ENCODE measurements around the gene PCNX2. TPM values are rescaled to one million over a fixed set of nuclear protein-coding genes. Genes with fewer than 3 reads are reported as not detected.

PCNX2 gene
- total RNA-seq, 2 donors from 2014 or later: 8.1 to 9.0 TPM

DNA sequence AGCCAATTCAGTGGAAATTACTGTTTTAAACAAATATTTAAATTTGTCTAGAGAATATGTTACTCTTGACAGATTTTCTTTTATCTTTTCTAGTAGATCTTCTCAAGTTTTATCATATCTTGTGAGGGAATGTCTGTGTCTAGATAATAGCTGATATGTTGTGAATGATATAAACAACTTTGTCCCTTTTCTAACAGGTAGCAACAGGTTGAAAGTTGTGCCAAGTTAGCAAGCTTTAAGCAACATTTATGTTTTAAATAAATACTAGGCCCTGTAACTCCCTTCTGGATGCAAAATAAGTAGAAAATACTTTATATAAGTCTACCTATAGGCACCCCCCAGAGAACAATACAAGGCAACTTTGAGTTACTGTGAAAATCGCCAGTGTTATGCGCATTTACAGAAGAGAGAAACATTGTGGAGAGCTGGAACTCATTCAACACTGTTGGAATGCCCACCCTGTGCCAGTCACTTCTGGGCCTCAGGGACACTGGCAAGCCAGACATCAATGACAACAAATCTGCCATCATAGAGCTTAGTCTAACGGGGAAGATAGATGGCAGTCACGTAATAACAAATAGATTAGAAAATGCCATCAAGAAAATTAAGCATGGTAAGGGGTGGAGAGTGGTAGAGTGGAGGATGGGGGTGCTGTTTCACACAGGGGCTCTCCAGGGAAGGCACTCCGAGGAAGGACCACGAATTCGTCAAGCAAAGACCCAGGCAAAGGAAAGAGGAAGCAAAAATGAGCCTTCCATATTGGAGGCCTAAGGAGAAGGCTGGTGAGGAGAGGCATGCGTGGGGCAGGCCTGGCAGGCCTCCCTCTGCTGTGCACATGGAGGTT is 36.4 kb upstream of the PCNX2 start:
- Histone ChIP-seq H3K4me3 (no peak overlapping the region), H3K9me3 (no peaks in the 10 kb centered on the region), H3K27ac (no peak overlapping the region), H3K36me3 (no peaks in the 10 kb centered on the region), H3K27me3 (no peaks in the 10 kb centered on the region), H3K4me1 (peaks cover 0 to 18% of the 10 kb centered on the region in 2 donors)
- DNase-seq (ENCODE audit: low spot score): no peak
- TF ChIP-seq, protein P1, sequence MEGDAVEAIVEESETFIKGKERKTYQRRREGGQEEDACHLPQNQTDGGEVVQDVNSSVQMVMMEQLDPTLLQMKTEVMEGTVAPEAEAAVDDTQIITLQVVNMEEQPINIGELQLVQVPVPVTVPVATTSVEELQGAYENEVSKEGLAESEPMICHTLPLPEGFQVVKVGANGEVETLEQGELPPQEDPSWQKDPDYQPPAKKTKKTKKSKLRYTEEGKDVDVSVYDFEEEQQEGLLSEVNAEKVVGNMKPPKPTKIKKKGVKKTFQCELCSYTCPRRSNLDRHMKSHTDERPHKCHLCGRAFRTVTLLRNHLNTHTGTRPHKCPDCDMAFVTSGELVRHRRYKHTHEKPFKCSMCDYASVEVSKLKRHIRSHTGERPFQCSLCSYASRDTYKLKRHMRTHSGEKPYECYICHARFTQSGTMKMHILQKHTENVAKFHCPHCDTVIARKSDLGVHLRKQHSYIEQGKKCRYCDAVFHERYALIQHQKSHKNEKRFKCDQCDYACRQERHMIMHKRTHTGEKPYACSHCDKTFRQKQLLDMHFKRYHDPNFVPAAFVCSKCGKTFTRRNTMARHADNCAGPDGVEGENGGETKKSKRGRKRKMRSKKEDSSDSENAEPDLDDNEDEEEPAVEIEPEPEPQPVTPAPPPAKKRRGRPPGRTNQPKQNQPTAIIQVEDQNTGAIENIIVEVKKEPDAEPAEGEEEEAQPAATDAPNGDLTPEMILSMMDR (IDR thresholded peaks at IDR 0.05): no peak

DNA sequence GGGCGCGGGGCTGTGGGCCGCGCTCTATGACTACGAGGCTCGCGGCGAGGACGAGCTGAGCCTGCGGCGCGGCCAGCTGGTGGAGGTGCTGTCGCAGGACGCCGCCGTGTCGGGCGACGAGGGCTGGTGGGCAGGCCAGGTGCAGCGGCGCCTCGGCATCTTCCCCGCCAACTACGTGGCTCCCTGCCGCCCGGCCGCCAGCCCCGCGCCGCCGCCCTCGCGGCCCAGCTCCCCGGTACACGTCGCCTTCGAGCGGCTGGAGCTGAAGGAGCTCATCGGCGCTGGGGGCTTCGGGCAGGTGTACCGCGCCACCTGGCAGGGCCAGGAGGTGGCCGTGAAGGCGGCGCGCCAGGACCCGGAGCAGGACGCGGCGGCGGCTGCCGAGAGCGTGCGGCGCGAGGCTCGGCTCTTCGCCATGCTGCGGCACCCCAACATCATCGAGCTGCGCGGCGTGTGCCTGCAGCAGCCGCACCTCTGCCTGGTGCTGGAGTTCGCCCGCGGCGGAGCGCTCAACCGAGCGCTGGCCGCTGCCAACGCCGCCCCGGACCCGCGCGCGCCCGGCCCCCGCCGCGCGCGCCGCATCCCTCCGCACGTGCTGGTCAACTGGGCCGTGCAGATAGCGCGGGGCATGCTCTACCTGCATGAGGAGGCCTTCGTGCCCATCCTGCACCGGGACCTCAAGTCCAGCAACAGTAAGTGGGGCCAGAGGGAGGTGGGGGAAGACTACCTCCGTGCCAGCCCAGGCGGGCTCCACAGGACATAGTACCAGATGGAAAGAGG is 32.8 kb upstream of the PCNX2 start:
- peaks cover 0 to 18% of the 10 kb centered on the region in 2 donors for H3K4me1 ChIP-seq
- no peaks in the 10 kb centered on the region for H3K36me3 ChIP-seq
- TF ChIP-seq, protein P1 (IDR thresholded peaks at IDR 0.05): no peak
- no peak for DNase-seq (ENCODE audit: low spot score)
- peak overlapping the region; percentile 45 to 54 for H3K27ac ChIP-seq
- peak overlapping the region; percentile 50 to 68 for H3K4me3 ChIP-seq
- H3K27me3 ChIP-seq: no peaks in the 10 kb centered on the region
- H3K9me3 ChIP-seq: no peaks in the 10 kb centered on the region

DNA sequence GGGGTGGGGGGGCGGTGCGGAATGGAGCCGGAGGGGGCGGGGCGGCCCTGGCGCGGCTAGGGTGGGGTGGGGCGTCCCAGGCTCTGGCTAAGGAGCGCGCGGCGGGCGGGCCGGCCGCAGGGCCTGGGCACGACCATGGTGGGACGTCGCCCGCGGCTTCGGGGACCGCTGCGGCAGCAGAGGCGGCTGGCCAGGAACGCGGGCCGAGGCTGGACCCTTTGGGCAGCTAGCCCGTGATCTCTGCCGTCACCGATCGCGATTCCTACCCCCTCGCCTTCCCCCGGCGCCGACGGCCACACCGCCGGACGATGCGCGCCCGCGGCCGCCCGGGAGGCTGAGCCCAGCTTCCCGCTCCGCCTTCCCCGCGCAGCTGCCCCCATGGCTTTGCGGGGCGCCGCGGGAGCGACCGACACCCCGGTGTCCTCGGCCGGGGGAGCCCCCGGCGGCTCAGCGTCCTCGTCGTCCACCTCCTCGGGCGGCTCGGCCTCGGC is 32.2 kb upstream of the PCNX2 start, which contains the start of gene MAP3K21:
MAP3K21 (plus strand) TSS at position 74 of the 491 bp plus-strand sequence; CDS start at position 379, 305 bp downstream.
- Histone ChIP-seq H3K36me3 (no peaks in the 10 kb centered on the region), H3K9me3 (no peaks in the 10 kb centered on the region), H3K27ac (peak within 1 kb of the TSS; percentile 54 to 58), H3K4me3 (peak within 1 kb of the TSS; percentile 50 to 68), H3K4me1 (peaks cover 0 to 18% of the 10 kb centered on the region in 2 donors), H3K27me3 (no peaks in the 10 kb centered on the region)
- DNase-seq (ENCODE audit: low spot score): no peak
- TF ChIP-seq, protein P1 (IDR thresholded peaks at IDR 0.05): no peak

DNA sequence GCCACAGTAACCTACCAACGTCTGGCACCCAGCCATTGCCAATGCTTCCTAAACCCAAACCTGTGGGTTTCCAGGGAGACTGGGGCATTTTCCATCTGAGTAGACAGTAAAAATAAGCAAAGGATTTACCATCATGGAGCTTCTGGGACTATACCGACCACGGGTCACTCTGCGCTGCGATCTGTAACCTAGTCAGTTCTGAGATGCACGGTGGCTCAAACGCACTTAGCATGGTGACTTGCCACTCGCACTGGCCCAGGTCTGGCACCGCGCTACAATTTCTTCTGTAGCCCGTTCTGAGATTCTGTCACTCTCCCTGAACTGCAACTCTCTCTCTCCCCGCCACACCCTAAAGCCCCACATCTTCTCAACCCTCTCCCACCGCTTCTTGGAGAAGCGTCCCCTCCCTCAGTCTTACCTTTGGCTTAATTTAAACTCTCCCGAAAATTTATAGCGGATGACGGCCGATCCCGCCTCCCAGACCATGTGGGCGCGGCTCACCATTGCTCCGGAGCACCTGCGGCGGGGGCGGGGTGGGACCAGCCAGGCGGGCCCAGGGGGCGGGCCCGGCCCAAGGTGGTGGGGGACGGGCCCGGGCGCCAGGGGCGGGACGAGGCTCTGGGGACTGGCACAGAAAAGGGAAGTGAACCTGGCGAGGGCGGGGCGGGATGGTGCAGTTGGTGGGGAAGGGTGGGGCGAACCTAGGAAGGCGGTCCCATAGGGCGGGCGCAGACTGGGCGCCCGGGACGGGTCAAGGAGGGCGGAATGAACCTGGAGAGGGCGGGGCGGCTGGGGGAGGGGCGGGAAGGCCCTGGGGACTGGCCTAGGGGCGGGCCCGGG is 31.5 kb upstream of the PCNX2 start:
- Histone ChIP-seq H3K27me3 (no peaks in the 10 kb centered on the region), H3K4me3 (peak overlapping the region; percentile 50 to 68), H3K9me3 (no peaks in the 10 kb centered on the region), H3K4me1 (peaks cover 0 to 18% of the 10 kb centered on the region in 2 donors), H3K27ac (peak overlapping the region; percentile 54 to 58), H3K36me3 (no peaks in the 10 kb centered on the region)
- DNase-seq (ENCODE audit: low spot score): peak; percentile 67
- TF ChIP-seq, protein P1 (IDR thresholded peaks at IDR 0.05): no peak

DNA sequence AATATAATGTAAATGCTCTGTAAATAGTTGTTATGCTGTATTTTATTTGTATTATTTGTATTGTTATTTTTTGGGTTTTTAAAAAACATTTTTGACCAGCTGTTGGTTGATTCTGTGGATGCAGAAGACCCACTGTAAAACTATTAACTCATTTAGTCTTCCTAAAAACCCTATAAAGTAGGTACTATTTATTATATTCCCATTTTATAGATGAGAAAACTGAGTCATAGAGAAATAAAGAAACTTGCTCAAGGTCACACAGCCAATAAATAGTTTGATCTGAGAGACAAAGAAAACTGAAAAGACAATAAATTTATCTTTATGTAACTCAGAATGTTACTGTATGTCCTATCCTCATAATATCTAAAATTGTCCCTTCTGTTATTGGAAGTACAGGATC is 30.8 kb upstream of the PCNX2 start:
- TF ChIP-seq, protein P1 (IDR thresholded peaks at IDR 0.05): no peak
- no peaks in the 10 kb centered on the region for H3K36me3 ChIP-seq
- no peaks in the 10 kb centered on the region for H3K27me3 ChIP-seq

More for the DNA sequence above, 30.8 kb upstream of the PCNX2 start:
- H3K4me3 ChIP-seq: no peak overlapping the region
- no peak for DNase-seq (ENCODE audit: low spot score)
- H3K27ac ChIP-seq: no peak overlapping the region
- H3K4me1 ChIP-seq: peaks cover 0 to 18% of the 10 kb centered on the region in 2 donors
- no peaks in the 10 kb centered on the region for H3K9me3 ChIP-seq

Data from right atrium auricular region (tissue), 2 donors.